Measurements from ENCODE around the gene OOEP.

The OOEP gene

DNA sequence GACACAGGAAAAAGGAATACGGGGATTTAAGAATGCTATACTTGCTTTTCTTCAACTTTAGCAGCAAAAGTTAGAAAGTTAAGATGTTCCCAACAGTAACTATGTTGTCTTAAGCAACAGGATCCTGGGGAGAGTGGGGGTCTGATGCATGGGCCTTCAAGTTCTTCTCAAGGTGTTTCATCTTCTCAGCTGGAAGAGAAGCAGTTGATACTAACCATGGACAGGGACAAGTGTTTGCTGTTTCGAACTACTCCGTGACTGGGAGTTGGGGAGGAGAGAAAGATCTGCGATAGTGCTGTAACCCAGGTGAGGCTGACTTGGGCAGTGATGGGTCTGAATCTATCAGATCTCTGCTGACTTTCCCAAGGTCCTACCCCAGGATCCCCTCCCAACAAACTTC is 1.0 kb downstream of the OOEP start:
- Histone ChIP-seq H3K4me3 (ENCODE audit: low read length in 2 of 2) (no peak overlapping the region), H3K27me3 (ENCODE audit: control insufficient read depth in 2 of 2, insufficient read depth in 2 of 2, low read length in 2 of 2) (no peaks in the 10 kb centered on the region), H3K4me1 (ENCODE audit: control insufficient read depth in 2 of 2, insufficient read depth in 2 of 2, low read length in 2 of 2) (no peaks in the 10 kb centered on the region), H3K9me3 (ENCODE audit: control insufficient read depth in 2 of 2, low read length in 2 of 2) (peaks cover 0 to 5% of the 10 kb centered on the region in 2 donors), H3K9ac (ENCODE audit: low read depth in 1 of 2, low read length in 2 of 2) (no peak overlapping the region), H3K27ac (ENCODE audit: low read depth in 2 of 2, low read length in 2 of 2) (no peak overlapping the region), H3K36me3 (ENCODE audit: control insufficient read depth in 2 of 2, insufficient read depth in 2 of 2, low read length in 2 of 2) (no peaks in the 10 kb centered on the region)

DNA sequence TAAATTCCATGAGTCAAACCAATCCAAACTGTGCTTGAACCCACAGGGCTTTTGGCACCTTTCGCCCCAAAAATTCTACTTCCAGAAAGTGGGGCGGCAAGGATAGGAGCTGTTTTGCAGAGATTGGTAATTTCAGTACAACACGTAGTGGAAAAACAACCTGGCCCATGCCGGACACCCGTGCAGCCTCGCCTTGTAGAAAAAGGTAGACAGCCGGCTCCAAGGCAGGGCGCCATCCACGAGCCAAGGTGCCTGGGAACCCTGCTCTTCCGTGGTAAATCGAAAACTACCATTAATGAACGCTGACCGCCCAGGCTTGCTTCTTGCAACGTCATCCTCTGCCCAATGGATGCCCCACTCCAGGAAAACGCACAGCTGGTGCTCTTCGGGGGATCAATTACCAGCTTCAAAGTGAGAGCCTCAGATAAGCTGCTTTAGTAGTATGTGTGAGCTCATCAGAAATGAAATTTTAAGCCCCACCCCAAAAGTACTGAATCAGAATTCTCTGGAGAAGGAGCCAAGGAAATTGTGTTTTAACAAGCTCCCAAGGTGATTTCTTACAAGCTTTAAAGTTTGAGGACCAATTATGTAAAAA is 1.8 kb downstream of the OOEP start:
- no peak overlapping the region for H3K4me3 ChIP-seq (ENCODE audit: low read length in 2 of 2)
- H3K9ac ChIP-seq (ENCODE audit: low read depth in 1 of 2, low read length in 2 of 2): no peak overlapping the region
- peaks cover 0 to 5% of the 10 kb centered on the region in 2 donors for H3K9me3 ChIP-seq (ENCODE audit: control insufficient read depth in 2 of 2, low read length in 2 of 2)
- no peaks in the 10 kb centered on the region for H3K4me1 ChIP-seq (ENCODE audit: control insufficient read depth in 2 of 2, insufficient read depth in 2 of 2, low read length in 2 of 2)
- H3K27me3 ChIP-seq (ENCODE audit: control insufficient read depth in 2 of 2, insufficient read depth in 2 of 2, low read length in 2 of 2): no peaks in the 10 kb centered on the region
- H3K27ac ChIP-seq (ENCODE audit: low read depth in 2 of 2, low read length in 2 of 2): no peak overlapping the region
- no peaks in the 10 kb centered on the region for H3K36me3 ChIP-seq (ENCODE audit: control insufficient read depth in 2 of 2, insufficient read depth in 2 of 2, low read length in 2 of 2)

DNA sequence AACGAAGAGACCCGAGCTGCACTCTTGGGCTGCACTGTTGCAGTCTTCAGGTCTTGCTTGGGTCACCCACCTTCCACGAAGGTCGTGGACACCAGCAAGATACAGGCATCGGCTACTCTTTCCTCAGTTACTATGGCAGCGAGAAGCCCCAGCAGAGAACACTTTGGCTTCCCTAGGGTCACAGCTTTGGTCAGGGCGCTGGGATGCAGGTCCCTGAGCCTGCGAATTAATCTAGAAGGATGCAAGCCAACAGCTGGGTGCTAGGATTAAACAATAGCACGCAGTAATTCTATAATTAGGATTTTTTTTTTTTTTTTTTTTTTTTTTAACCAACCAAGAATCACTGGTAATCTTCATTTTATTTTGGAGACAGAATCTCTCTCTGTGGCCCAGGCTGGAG is 5.1 kb downstream of the OOEP start:
- H3K9ac ChIP-seq (ENCODE audit: low read depth in 1 of 2, low read length in 2 of 2): no peak overlapping the region
- H3K9me3 ChIP-seq (ENCODE audit: control insufficient read depth in 2 of 2, low read length in 2 of 2): no peaks in the 10 kb centered on the region
- H3K4me1 ChIP-seq (ENCODE audit: control insufficient read depth in 2 of 2, insufficient read depth in 2 of 2, low read length in 2 of 2): no peaks in the 10 kb centered on the region
- no peaks in the 10 kb centered on the region for H3K27me3 ChIP-seq (ENCODE audit: control insufficient read depth in 2 of 2, insufficient read depth in 2 of 2, low read length in 2 of 2)
- no peak overlapping the region for H3K4me3 ChIP-seq (ENCODE audit: low read length in 2 of 2)
- no peaks in the 10 kb centered on the region for H3K36me3 ChIP-seq (ENCODE audit: control insufficient read depth in 2 of 2, insufficient read depth in 2 of 2, low read length in 2 of 2)
- H3K27ac ChIP-seq (ENCODE audit: low read depth in 2 of 2, low read length in 2 of 2): no peak overlapping the region

DNA sequence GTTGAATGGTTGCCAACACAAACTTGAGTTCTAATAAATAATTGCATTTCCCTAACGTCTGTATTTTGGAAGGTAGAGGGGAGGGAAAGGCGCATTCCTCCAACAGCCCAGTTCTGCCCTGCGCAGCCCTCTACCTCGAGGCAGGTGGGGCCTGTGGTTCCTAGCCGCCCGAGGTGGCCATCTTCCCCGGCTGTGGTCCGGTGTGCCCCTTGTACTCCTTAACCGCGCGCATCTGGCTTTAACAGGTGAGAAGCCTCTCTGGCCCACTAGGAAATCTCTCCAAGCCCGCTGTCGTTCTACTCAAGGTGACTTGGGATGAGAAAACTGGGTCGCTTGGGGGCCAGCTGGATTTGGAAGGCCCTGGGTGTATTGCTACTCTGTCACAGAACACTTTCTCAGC is 5.6 kb downstream of the OOEP start:
- Histone ChIP-seq H3K27me3 (ENCODE audit: control insufficient read depth in 2 of 2, insufficient read depth in 2 of 2, low read length in 2 of 2) (no peaks in the 10 kb centered on the region), H3K9ac (ENCODE audit: low read depth in 1 of 2, low read length in 2 of 2) (no peak overlapping the region), H3K9me3 (ENCODE audit: control insufficient read depth in 2 of 2, low read length in 2 of 2) (no peaks in the 10 kb centered on the region), H3K27ac (ENCODE audit: low read depth in 2 of 2, low read length in 2 of 2) (no peak overlapping the region), H3K36me3 (ENCODE audit: control insufficient read depth in 2 of 2, insufficient read depth in 2 of 2, low read length in 2 of 2) (no peaks in the 10 kb centered on the region), H3K4me3 (ENCODE audit: low read length in 2 of 2) (no peak overlapping the region), H3K4me1 (ENCODE audit: control insufficient read depth in 2 of 2, insufficient read depth in 2 of 2, low read length in 2 of 2) (no peaks in the 10 kb centered on the region)

DNA sequence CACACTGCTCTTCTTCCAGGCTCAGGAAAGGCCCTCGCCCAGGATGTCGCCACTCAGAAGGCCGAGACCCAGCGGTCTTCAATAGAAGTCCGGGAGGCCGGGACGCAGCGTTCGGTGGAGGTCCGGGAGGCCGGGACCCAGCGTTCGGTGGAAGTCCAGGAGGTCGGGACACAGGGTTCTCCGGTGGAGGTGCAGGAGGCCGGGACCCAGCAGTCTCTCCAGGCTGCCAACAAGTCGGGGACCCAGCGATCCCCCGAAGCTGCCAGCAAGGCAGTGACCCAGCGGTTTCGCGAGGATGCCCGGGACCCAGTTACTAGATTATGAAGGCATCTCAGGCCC is 6.2 kb downstream of the OOEP start:
- Histone ChIP-seq H3K27me3 (ENCODE audit: control insufficient read depth in 2 of 2, insufficient read depth in 2 of 2, low read length in 2 of 2) (no peaks in the 10 kb centered on the region), H3K27ac (ENCODE audit: low read depth in 2 of 2, low read length in 2 of 2) (no peak overlapping the region), H3K4me3 (ENCODE audit: low read length in 2 of 2) (no peak overlapping the region), H3K4me1 (ENCODE audit: control insufficient read depth in 2 of 2, insufficient read depth in 2 of 2, low read length in 2 of 2) (no peaks in the 10 kb centered on the region), H3K36me3 (ENCODE audit: control insufficient read depth in 2 of 2, insufficient read depth in 2 of 2, low read length in 2 of 2) (no peaks in the 10 kb centered on the region), H3K9ac (ENCODE audit: low read depth in 1 of 2, low read length in 2 of 2) (no peak overlapping the region), H3K9me3 (ENCODE audit: control insufficient read depth in 2 of 2, low read length in 2 of 2) (no peaks in the 10 kb centered on the region)

DNA sequence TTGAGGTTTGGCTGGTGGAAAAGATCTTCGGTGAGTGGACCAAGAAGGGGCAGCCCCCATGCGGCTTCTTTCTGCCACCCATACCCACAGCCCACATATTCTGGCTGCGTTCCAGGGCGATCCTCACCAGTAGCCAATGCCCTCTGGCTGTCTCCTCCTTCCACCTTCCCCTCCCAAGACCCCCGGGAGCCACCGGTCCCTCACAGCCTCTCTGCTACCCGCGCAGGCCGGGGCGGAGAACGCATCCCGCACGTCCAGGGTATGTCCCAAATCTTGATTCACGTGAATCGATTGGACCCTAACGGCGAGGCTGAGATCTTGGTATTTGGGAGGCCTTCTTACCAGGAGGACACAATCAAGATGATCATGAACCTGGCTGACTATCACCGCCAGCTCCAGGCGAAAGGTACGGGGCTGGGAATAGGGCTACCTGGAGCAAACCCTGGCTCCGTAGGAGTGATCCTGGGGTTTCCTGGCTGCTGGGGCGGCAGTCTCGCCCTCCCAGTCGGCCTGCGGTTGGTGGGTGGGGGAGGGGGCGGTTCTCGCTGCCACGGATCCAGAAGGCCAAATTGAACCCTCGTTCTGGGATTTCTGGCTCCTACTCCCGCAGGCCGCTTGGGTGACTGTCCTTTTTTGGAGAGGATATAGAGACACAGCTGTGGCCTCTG is 6.7 kb downstream of the OOEP start:
- H3K36me3 ChIP-seq (ENCODE audit: control insufficient read depth in 2 of 2, insufficient read depth in 2 of 2, low read length in 2 of 2): no peaks in the 10 kb centered on the region
- no peak overlapping the region for H3K27ac ChIP-seq (ENCODE audit: low read depth in 2 of 2, low read length in 2 of 2)
- H3K4me1 ChIP-seq (ENCODE audit: control insufficient read depth in 2 of 2, insufficient read depth in 2 of 2, low read length in 2 of 2): no peaks in the 10 kb centered on the region
- no peaks in the 10 kb centered on the region for H3K27me3 ChIP-seq (ENCODE audit: control insufficient read depth in 2 of 2, insufficient read depth in 2 of 2, low read length in 2 of 2)
- no peaks in the 10 kb centered on the region for H3K9me3 ChIP-seq (ENCODE audit: control insufficient read depth in 2 of 2, low read length in 2 of 2)
- H3K4me3 ChIP-seq (ENCODE audit: low read length in 2 of 2): no peak overlapping the region
- H3K9ac ChIP-seq (ENCODE audit: low read depth in 1 of 2, low read length in 2 of 2): no peak overlapping the region

DNA sequence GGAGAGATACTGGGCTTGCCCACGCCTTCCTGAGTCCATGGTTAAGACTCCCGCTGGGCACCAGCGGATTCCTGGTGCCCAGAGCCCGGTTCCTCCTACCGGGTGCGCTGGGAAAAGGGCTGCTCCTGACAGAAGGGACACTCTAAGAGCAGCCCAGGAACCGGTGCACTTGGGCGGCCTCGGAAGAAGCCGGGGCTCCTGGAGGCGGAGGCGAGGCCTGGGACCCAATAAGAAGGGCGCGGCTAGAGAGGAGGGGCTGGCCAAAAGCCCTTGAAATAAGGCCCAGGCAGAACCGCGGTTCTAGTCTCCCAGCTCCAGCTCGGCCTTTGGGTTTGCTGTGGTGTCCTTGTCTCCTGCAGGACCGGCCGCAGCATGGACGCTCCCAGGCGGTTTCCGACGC is 7.3 kb downstream of the OOEP start, which contains the start of gene KHDC3L:
Gene KHDC3L (plus strand): TSS at position 301 of the 400 bp plus-strand sequence. CDS start 72 bp downstream, at position 373.
- no peak within 1 kb of the TSS for H3K9ac ChIP-seq (ENCODE audit: low read depth in 1 of 2, low read length in 2 of 2)
- no peaks in the 10 kb centered on the region for H3K4me1 ChIP-seq (ENCODE audit: control insufficient read depth in 2 of 2, insufficient read depth in 2 of 2, low read length in 2 of 2)
- H3K36me3 ChIP-seq (ENCODE audit: control insufficient read depth in 2 of 2, insufficient read depth in 2 of 2, low read length in 2 of 2): no peaks in the 10 kb centered on the region
- H3K4me3 ChIP-seq (ENCODE audit: low read length in 2 of 2): no peak within 1 kb of the TSS
- H3K27ac ChIP-seq (ENCODE audit: low read depth in 2 of 2, low read length in 2 of 2): no peak within 1 kb of the TSS
- H3K9me3 ChIP-seq (ENCODE audit: control insufficient read depth in 2 of 2, low read length in 2 of 2): no peaks in the 10 kb centered on the region
- H3K27me3 ChIP-seq (ENCODE audit: control insufficient read depth in 2 of 2, insufficient read depth in 2 of 2, low read length in 2 of 2): no peaks in the 10 kb centered on the region

DNA sequence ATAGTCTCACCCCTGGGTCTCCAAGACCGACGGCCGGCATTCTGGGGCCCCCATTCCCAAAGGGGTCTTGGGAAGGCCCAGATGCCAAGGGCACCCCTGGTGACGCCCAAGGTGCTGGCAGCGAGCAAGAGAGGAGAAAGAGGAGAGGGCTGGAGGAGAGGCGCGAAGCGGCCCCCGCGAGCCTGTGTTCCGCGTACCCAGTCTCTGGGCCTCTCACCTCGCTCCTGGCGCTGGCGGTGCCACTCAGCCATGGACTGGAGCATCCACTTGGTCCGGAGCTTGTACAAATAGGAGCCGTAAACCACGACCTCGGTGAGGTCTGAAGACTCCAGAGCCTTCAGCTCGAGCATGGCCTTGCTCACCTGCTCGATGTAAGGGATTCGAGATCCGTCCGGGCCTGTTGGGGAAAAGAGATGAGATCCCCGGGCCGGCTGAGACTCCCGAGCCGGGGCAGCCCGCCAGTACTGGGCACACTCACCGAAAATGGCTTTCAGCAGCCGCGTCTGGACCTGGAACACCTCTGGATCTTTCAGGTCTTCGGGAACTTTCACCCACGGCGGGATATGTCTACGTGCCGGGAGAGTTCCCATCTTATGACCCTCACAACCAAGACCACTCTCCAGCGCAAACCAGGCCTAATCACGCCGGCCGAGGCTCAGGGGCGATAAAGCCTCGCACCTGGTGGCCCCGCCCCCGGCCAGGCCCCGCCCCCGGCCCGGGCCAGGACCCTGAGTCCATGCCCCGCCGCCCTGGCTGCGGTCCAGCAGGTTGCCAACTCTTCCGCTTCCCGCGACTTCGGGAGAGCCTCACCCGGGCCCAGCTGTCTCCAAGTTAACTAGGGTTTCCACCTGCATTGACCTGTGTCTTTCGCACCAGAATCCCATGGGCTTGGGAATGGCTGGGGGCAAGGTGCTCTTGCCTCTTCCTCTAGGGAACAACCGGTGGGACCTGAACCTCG is 15.8 kb downstream of the OOEP start, which contains the start of gene DPPA5:
Gene DPPA5 (minus strand): TSS at position 641 of the 958 bp plus-strand sequence. CDS start 51 bp downstream, at position 590.
- H3K27me3 ChIP-seq (ENCODE audit: control insufficient read depth in 2 of 2, insufficient read depth in 2 of 2, low read length in 2 of 2): peaks cover 0 to 3% of the 10 kb centered on the region in 2 donors
- no peaks in the 10 kb centered on the region for H3K9me3 ChIP-seq (ENCODE audit: control insufficient read depth in 2 of 2, low read length in 2 of 2)

DNA sequence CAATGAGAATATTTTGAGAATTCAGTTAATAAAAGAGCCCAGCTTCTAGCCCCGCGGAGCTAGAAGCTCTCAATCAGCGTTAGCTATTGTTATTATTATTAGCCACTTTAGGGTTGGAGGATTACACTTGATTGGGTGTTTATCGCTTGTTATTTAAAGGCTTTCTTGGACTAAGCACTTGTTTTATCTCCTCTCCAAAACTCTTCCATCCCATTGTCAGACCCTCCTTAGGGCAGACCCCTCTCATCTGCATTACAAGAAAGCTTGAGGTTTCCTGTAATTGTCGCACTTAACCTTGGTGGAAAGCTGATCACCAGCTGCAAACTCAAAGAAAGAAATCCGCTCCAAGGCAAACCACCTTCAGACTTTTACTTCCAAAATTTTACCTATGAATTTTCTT is 20.4 kb downstream of the OOEP start:
- H3K27ac ChIP-seq (ENCODE audit: low read depth in 2 of 2, low read length in 2 of 2): no peak overlapping the region
- no peaks in the 10 kb centered on the region for H3K36me3 ChIP-seq (ENCODE audit: control insufficient read depth in 2 of 2, insufficient read depth in 2 of 2, low read length in 2 of 2)
- H3K27me3 ChIP-seq (ENCODE audit: control insufficient read depth in 2 of 2, insufficient read depth in 2 of 2, low read length in 2 of 2): peaks cover 4 to 6% of the 10 kb centered on the region in 2 donors
- H3K4me3 ChIP-seq (ENCODE audit: low read length in 2 of 2): no peak overlapping the region
- no peaks in the 10 kb centered on the region for H3K4me1 ChIP-seq (ENCODE audit: control insufficient read depth in 2 of 2, insufficient read depth in 2 of 2, low read length in 2 of 2)
- no peak overlapping the region for H3K9ac ChIP-seq (ENCODE audit: low read depth in 1 of 2, low read length in 2 of 2)
- no peaks in the 10 kb centered on the region for H3K9me3 ChIP-seq (ENCODE audit: control insufficient read depth in 2 of 2, low read length in 2 of 2)

More for the DNA sequence above, 15.8 kb downstream of the OOEP start, which contains the start of gene DPPA5:
- H3K9ac ChIP-seq (ENCODE audit: low read depth in 1 of 2, low read length in 2 of 2): no peak within 1 kb of the TSS
- H3K4me3 ChIP-seq (ENCODE audit: low read length in 2 of 2): no peak within 1 kb of the TSS
- H3K27ac ChIP-seq (ENCODE audit: low read depth in 2 of 2, low read length in 2 of 2): no peak within 1 kb of the TSS
- H3K4me1 ChIP-seq (ENCODE audit: control insufficient read depth in 2 of 2, insufficient read depth in 2 of 2, low read length in 2 of 2): no peaks in the 10 kb centered on the region
- H3K36me3 ChIP-seq (ENCODE audit: control insufficient read depth in 2 of 2, insufficient read depth in 2 of 2, low read length in 2 of 2): no peaks in the 10 kb centered on the region
